Omental fat pad (tissue), 4 donors: Measurements from ENCODE around the gene MAP1LC3C. TPM values are rescaled to one million over a fixed set of nuclear protein-coding genes. Genes with fewer than 3 reads are reported as not detected.

Source experiments
- ATAC-seq: fragments of 150-250 bp; one replicate; pipeline ENCODE4 v1.9.1; 2016; ENCODE audit warnings: mild to moderate bottlenecking, moderate library complexity; ENCODE audit not compliant: low FRiP score
- DNase-seq: peaks from one replicate; pipeline ENCODE4 v3.0.0-alpha.2; 2019; ENCODE audit warnings: low spot score
- total RNA-seq, 4 donors: library from RNA; depleted of rRNA; stranded (reverse); fragments of >200 nt; gene quantifications; one replicate each; pipeline ENCODE4 v1.1.0, GENCODE V29; 2016
- TF ChIP-seq, protein P1 (sequence below), 3 donors: fragments of 450-650 bp; IDR thresholded peaks; one replicate each; pipeline ENCODE4 v1.5.1; 2016 to 2017; ENCODE audit warnings: antibody characterized with exemption in 3 of 3, mild to moderate bottlenecking in 3 of 3, moderate library complexity in 2 of 3

MAP1LC3C gene
- total RNA-seq: 10 to 100 TPM; 10.9 to 41.6 (median 20.2) TPM

GRCh38 chr1:241999026-241999425 lies at the start of gene MAP1LC3C:
MAP1LC3C (minus strand) TSS chr1:241999098; CDS start chr1:241999008, 90 bp downstream.
- DNase-seq (no peak), ATAC-seq (no peak)
- TF ChIP-seq, protein P1, sequence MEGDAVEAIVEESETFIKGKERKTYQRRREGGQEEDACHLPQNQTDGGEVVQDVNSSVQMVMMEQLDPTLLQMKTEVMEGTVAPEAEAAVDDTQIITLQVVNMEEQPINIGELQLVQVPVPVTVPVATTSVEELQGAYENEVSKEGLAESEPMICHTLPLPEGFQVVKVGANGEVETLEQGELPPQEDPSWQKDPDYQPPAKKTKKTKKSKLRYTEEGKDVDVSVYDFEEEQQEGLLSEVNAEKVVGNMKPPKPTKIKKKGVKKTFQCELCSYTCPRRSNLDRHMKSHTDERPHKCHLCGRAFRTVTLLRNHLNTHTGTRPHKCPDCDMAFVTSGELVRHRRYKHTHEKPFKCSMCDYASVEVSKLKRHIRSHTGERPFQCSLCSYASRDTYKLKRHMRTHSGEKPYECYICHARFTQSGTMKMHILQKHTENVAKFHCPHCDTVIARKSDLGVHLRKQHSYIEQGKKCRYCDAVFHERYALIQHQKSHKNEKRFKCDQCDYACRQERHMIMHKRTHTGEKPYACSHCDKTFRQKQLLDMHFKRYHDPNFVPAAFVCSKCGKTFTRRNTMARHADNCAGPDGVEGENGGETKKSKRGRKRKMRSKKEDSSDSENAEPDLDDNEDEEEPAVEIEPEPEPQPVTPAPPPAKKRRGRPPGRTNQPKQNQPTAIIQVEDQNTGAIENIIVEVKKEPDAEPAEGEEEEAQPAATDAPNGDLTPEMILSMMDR (IDR thresholded peaks at IDR 0.05): no peak

GRCh38 chr1:242043165-242043564 lies 44.3 kb upstream of the MAP1LC3C start:
- no peak for ATAC-seq
- TF ChIP-seq, protein P1 (IDR thresholded peaks at IDR 0.05): no peak
- no peak for DNase-seq

DNA sequence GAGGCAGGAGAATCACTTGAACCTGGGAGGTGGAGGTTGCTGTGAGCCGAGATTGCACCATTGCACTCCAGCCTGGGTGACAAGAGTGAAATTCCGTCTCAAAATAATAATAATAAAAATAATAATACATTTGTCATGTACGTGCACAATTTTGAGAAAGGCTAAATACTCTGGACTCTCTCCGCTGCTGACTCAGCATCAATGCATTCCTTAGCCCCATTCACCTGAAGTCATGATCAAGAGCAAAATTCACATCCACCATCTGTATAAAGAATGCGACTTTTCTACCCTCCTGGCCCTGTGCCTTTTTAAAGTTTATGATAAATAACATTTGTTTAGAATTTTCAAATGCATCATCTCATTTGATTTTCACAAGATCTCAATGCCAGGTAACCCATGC lies 35.5 kb upstream of the MAP1LC3C start:
- TF ChIP-seq, protein P1 (IDR thresholded peaks at IDR 0.05): no peak
- DNase-seq (no peak), ATAC-seq (no peak)

DNA sequence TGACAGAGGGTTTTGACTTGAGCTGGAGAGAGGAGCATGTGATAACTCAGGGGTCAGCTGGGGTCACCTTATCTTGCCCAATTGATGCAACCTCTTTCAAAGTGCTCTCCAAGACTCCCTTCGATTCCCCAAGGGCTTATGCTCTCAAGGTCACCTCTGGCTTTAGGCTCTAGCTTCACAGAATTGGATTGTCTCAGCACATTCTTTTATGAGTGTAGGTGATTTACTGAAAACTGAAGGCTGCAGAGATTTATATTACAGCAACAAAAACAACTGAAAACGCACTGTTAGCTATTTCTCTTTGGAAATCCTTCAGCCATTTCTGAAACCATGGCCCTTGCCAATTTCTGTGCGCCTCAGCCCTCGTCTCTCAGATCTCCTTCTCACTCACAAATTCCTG lies 34.5 kb upstream of the MAP1LC3C start:
- DNase-seq: no peak
- ATAC-seq: no peak
- TF ChIP-seq, protein P1 (IDR thresholded peaks at IDR 0.05): no peak

DNA sequence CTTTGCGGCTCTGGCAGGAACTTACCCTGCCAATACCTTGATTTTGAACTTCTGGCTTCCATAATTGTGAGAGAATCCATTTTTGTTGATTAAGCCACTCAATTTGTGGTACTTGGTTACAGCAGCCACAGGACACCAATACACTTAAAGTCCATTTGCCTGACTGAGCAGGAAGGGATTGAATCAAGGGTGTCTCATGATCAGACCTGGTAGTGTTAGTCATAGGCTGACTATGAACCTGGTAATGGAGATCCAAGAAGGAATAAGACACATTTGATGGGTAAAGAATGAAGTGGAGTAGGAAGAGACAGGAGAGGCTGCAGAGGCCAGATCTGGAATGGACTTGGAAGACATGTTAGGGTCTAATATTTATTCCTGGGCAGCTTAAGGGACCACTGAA lies 31.2 kb upstream of the MAP1LC3C start:
- TF ChIP-seq, protein P1 (IDR thresholded peaks at IDR 0.05): no peak
- DNase-seq (no peak), ATAC-seq (no peak)

- no peak for DNase-seq
- no peak for ATAC-seq
- TF ChIP-seq, protein P1 (IDR thresholded peaks at IDR 0.05): no peak
These were observed 26.8 kb upstream of the MAP1LC3C start for GRCh38 chr1:242025681-242026080.

DNA sequence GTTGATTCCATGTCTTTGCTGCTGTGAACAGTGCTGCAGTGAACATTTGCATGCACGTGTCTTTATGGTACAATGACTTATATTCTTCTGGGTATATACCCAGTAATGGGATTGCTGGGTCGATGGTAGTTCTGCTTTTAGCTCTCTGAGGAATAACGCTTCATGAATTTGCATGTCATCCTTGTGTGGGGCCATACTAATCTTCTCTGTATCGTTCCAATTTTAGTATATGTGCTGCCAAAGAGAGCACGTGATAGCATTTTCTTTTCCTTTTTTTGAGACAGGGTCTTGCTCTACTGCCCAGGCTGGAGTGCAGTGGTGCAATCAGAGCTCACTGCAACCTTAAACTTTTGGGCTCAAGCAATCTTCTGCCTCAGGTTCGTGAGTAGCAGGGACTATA lies 24.9 kb upstream of the MAP1LC3C start:
- TF ChIP-seq, protein P1 (IDR thresholded peaks at IDR 0.05): no peak
- no peak for ATAC-seq
- DNase-seq: no peak
